ENCODE results near the gene PSORS1C1.

PSORS1C1 gene

DNA sequence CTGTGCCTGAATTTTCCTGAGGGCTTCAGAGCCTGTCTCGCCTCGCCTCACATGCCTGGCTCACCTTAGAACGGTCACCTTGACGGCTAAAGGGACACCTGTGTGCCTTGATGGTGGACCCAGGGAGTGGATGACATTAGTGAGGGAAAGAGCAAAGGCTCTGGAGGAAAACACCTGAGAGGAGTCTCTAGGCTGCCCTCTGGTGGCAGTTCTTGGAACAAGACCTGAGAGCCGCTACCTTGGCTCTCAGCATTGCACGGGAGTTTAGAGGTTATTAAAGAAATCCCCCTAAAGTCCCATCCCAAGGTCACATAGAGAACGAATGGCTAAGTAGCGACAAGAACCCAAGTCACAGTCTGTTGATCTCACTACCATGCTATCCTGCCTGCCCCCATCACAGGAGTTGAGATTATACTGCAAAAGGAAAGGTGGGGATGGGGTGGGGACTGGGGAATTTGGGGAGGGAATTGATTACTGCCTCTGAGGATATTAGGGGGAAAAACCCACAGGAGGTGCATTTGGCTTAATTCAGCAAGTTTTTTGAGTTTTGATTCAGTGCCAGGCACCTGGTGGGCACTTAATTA is 13.6 kb downstream of the PSORS1C1 start:
- FAIRE-seq: peak; percentile 52

DNA sequence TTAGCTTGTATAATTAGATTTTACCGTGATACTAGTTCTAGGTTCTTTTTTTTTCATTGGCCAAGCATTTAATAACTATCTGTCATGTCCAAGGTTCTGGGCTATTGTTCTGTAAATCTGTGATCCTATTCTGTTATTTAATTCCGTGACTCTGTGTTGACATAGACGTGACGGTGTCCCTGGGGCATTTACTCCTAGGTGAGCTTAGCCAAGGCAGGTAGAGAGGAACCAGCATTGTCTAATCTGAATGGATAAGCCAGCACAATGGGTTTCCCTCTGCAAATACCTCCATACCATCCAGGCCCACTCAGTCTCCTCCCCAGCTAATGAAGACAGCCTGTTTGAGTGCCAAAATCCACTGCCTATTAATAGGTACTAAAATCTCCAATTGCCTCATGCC is 14.5 kb downstream of the PSORS1C1 start:
- FAIRE-seq: no peak

DNA sequence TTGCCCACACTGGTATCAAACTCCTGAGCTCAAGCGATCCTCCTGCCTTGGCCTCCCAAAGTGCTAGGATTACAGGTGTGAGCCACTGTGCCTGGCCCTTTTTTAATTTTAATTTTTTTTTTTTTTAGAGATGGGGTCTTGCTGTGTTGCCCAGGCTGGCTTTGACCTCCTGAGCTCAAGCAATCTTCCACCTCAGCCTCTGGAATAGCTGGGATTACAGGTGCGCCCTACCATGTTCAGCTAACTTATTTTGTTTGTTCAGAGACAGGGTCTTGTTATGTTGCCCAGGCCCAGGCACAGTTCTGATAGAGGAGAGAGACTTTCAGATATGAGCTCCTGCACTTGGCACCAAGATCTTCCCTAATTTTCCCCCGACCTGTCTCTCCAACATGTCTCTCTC is 16.2 kb downstream of the PSORS1C1 start:
- no peak for FAIRE-seq

DNA sequence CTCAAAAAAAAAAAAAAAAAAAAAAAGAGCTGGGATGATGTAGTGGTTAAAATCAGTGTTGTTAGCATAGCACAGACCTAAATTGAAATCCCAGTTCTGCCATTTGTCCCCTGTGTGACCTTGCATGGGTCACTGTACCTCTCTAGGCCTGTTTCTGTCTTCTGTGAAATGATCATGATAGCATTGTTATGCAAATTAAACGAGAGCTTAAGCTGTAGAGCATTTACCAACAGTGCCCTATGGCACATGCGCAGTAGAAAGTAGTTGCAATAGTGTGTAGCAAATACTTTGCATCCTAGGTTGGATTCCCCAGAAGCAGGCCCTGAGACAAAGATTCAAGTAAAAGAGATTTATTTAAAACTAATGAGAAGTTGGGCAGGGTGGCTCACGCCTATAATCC is 17.0 kb downstream of the PSORS1C1 start:
- FAIRE-seq: no peak

DNA sequence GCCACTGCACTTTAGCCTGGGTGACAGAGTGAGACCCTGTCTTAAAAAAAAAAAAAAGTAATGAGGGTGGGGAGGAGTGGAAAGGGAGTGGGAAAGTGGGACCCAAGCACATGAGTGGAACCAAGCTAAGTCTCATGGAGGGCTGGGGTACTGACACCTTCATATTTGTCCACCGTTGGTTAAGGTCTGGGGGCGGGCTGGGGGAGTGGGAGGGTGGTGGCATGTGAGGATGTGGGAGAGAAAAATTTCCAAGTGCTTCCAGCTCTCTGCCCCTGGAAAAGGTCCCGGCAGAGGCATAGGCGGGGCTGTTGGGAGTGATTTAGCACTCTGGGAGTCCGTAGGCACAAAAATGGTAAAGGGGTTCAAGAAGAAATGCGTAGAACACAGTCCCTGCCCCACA is 18.2 kb downstream of the PSORS1C1 start:
- FAIRE-seq: no peak

DNA sequence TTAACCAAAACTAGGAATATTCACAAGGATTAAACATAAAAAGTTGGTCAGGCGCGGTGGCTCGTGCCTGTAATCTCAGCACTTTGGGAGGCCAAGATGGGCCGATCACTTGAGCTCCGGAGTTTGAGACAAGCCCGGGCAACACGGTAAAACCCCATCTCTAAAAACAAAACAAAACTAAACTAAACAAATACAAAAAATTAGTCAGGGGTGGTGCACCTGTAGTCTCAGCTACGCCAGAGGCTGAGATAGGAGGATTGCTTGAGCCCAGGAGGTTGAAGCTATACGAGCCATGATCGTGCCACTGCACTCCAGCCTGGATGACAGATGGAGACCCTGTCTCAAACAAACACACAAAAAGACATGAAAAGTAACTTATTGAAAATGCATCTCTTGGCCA is 21.1 kb downstream of the PSORS1C1 start:
- FAIRE-seq: no peak

DNA sequence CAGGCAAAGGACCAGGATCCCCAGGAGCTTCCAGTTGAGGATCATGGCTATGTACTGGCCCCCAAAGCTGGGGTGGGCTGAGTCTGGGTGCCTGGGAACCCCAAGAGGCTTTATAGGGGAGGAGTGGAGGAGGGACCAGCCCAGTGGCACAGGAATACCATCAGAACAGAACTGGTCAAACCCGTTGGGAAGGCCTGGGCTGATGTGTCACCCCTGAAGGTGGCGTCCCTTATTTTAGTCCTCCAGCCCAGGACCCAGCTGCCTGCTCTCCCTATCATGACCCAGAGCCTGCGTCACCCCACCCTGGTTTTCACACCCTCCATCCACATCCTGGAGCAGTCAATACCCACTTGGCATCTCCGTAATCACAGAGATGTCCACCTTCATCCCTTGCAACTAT is 24.4 kb downstream of the PSORS1C1 start, which contains the start of gene PSORS1C2:
Gene PSORS1C2, minus strand, starts transcription at position 85 of the 400 bp plus-strand sequence. Its CDS starts 40 bp downstream, at position 45.
- no peak for FAIRE-seq

DNA sequence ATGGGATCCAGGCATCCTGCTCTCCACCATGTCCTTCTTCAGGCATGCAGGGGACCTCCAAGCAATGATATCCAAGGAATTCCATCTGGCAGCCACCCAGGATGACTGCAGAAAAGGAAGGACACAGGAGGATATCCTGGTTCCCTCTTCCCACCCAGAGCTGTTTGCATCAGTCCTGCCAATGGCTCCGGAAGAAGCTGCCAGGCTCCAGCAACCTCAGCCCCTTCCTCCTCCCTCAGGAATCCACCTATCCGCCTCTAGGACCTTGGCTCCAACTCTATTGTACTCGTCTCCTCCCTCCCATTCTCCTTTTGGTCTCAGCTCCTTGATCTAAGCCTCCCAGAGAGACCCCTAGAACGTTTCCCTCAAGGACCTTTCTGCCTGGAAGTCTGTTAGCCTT is 25.0 kb downstream of the PSORS1C1 start:
- no peak for FAIRE-seq

DNA sequence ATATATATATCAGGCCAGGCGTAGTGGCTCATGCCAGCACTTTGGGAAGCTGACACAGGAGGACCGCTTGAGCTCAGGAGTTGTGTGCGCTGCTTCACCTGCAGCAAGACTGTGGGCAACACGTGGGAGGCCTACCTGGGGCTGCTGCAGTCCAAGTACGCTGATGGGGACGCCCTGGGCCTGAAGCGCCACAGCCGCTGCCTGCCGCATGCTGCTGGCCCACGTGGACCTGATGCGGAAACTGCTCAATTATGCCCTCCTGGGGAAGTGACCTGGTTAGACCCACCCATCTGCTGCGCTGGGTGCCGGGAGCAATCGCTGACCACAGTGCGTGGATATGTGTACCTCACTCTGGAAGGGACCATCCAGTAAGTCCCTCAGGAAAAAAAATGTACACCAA is 26.0 kb downstream of the PSORS1C1 start:
- no peak for FAIRE-seq

DNA sequence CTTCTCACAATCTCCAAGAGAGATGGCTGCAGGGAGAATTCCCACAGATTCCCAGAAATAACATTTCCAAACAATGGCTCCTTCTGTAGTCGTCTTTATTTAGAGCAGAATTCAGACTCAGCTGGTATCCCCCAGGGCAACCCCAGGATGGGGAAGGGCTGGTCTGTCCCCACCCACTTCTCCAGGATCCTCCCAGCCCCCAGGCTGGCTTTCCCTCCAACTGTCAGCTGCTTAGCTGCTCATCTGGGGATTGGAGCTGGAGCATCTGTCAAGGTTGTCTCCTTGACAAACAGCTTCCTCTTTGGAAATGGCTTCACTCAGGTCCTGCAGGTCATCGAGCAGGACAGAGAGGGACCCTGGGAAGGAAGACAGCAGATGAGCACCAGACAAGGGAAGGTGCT is 27.8 kb downstream of the PSORS1C1 start:
- FAIRE-seq: no peak

DNA sequence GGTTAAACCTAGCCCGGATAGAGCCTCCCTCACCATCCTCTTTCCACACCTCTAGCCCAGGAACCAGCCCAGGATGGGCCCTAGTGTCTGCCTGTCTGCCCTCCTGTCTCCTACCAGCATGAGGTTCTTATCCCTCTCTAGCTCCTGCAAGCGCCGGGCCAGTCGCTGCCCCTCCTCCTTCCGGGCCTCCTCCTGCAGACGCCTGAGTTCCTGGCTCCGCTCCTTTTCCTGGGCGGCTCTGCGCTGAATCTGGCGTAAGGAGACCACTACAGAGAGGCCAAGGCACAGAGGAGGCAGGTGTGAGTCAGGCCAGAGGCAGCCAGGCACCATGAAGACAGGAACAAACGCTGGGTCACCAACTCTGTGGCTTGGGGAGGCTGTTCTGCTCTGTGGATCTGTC is 28.5 kb downstream of the PSORS1C1 start:
- no peak for FAIRE-seq

DNA sequence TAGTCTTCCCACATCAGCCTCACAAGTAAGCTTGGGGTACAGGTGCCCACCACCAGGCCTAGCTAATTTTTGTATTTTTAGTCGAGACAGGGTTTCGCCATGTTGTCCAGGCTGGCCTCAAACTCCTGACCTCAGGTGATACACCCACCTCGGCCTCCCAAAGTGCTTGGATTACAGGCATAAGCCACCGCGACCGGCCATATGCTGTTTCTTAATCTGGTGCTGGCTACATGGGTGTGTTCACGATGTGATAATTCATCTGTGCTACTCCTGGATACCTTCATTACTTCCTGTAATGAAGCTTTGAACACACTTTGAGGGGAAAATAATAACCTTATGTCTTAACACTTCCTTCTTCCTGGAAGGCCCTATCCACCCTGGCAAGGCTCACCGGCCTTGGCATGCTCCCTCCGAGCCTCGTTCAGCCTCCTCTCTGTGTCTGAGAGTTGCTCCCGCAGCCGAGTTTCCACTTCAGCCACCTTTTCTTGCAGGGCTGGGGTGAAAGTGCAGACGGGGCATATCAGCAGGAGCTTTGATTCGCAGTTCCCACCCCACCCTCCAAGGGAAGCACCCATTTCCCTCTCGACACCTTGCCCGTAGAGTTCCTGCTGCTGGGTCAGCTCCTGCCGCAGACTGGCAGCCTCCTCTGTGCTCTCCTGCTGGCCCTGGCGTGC is 29.8 kb downstream of the PSORS1C1 start:
- no peak for FAIRE-seq

DNA sequence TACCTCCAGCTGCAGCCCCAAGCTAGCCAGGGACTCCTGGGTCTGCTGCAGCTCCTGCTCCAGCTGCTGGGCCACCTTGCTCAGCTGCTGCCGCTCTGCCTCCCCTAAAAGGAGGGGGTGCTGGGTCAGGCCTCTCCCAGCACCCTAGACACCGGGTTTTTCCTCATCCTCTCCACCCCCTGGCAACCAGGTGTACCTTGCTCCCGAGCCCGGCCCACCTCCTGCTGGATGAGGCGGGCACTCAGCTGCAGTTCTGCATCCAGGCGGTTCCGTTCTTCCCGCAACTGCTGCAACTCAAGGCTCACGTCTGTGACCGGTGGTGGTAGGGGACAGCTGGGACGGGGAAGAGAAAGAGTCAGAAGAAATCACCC is 30.4 kb downstream of the PSORS1C1 start:
- FAIRE-seq: no peak

DNA sequence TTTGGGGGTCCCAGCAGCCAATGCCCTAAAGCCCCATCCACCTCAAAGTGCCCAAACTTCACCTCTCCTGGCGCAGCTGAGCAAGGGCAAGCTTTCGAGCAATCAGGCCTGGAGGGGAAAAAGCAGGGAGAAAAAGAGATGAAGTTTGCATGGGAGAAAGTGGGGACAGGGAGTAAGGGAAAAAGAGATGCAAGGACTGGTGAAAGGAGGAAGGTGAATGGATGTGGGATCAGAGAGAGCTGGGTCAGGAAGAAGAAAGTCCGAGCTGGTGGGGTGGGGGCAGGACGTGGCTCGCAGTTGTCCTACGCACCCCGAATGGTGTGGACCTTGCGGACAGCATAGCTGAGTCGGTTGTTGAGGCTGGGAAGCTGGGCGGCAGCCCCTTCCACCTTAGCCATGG is 30.8 kb downstream of the PSORS1C1 start:
- FAIRE-seq: no peak

DNA sequence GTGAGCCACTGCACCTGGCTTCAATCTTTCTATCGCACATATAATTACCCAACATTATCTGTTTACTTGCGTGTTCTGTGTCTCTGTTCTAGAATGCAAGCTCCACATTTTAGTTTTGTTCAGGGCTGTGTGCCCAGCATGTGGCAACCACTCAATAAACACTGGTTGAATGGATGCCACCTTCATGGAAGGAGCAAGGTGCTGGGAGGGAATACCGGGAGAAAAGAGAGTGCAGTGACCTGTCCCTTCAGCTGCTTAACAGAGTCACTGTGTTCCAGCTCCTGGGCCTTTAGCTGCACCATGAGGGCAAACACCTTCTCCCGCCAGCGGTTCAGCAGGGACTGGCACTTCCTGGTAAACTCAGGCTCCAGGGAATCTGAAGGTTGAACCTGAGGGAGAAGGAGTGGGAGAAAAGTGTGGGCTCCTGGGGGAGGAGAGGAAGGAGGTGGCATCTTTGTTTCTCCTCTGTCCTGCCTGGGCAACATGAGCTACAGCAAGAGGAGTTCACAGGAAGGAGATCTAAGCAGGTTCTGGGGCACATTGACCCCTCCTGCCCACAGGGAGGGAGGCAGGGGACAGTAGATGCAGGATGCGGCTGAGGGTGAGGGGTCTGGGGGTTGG is 35.3 kb downstream of the PSORS1C1 start:
- no peak for FAIRE-seq

DNA sequence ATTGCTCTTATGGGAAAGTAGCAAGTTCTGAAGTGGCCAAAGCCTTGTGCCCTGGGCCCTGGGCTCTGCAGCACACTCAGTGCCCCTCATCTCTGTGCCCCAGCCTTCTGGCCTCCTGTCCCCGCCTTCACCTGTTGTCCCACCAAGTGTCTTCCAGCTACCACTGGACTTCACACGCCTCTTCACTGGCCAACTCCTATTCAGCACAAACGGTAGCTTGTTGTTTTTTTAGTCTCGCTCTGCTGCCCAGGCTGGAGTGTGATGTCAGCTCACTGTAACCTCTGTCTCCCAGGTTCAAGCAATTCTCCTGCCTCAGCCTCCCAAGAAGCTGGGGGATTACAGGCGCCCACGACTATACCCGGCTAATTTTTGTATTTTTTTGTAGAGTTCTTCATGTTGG is 38.2 kb downstream of the PSORS1C1 start:
- no peak for FAIRE-seq

DNA sequence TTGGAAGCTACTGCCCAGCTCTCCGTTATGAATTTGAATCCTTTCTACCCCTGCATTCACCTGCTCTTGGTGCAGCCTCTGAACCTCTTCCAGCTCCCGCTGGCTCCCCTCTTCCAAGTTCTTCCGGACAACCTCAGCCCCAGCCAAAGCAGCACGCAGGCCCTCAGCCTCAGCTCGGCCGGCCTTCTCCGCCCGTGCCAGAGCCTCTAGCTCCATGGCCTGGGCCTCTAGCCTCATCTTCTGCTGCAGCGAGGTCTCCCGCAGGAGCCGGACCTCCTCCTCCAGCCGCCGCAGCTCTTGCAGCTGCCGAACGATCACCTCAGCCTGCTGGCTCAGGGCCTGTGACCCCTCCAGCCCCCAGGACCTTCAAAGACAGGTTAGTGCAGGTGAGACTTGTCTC is 39.8 kb downstream of the PSORS1C1 start:
- no peak for FAIRE-seq

DNA sequence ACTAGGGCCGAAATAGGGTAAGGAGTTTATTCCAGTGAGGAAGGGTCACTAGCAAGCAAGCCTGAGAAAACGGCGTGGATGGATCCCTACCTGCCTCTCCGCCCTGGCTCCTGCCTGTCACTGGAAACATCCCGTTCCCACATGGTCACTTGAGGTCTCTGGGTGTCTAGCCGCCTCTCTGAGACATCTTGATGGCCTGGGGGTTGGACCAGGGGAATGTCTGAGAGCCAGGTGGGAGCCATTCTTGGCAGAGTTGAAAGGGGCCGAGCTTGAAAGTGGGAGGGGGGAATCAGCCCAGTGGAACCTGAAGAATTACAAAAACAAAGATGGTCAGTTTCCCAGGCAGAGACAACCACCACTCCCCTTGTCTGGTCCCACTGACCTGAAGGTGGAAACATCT is 42.0 kb downstream of the PSORS1C1 start:
- no peak for FAIRE-seq

DNA sequence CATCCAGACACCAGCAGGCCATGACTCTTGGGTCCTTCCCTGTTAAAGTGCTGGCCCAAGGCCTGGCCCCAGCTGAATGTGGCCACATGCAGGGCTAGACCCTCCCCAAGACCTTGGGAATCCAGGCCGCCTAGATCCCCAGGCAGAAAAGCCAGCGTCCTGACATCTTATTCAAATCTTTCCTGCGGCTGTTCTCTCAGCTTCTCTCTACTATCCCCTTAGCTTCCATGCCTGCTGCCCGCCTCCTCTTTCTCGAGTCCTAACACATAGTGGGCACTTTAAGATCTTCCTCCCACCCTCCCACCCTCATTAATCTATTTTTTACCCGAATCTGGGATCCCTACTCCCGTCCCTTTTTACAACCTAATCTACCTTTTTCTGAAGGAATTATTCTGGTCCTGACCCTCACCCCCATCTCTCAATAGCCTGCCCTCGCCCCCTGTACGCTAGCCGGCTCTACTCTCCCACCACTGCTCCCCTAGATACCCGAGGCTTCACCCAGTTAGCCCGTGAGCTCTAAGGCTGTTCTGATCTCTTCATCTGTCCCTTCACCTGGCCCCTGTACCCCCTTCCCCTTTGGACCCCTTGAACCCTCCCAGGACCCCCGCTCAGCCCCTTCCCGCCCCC is 43.0 kb downstream of the PSORS1C1 start, which contains the start of gene CCHCR1:
Gene CCHCR1, minus strand, starts transcription at position 290 of the 627 bp plus-strand sequence. Its CDS starts 202 bp downstream, at position 88.
- FAIRE-seq: no peak

DNA sequence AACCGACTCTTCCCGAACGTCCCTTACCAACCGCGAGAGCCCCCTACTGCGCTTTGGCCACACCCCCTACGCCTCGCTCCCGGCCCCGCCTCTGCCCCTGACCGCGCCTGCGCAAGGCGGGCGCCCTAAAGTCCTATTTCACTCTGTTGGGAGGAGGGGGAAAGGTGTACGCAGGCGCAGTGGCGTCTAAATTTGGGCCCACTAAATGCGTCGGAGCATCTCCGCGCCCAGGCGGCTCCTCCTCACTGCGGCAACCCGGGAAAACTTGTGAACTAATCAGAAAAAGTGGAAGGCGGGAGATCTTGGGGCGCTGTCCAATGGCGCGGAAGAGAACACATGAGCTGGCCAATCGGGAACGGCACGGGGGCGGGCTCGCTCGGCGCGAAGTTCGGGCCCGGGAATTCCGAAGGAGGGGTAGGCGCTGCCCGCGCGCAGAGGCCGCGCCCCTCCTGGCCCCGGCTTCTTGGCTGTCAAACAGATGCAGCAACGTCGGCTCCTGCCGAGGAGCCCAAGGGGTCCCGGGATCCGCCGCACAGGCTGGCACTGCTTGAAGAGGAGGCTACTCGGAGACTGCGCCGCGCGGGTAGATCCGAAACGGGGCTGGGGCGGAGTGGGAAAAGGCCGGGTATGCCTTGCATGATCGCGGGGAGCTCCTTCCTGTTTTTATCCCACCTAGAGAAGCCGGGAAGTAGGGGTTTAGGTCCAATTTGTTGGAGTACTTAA is 43.7 kb downstream of the PSORS1C1 start, which contains the start of gene TCF19:
Gene TCF19, plus strand, starts transcription at position 450 of the 723 bp plus-strand sequence. CDS start 881 bp downstream, outside the sequence.
- FAIRE-seq: peak; percentile 98

DNA sequence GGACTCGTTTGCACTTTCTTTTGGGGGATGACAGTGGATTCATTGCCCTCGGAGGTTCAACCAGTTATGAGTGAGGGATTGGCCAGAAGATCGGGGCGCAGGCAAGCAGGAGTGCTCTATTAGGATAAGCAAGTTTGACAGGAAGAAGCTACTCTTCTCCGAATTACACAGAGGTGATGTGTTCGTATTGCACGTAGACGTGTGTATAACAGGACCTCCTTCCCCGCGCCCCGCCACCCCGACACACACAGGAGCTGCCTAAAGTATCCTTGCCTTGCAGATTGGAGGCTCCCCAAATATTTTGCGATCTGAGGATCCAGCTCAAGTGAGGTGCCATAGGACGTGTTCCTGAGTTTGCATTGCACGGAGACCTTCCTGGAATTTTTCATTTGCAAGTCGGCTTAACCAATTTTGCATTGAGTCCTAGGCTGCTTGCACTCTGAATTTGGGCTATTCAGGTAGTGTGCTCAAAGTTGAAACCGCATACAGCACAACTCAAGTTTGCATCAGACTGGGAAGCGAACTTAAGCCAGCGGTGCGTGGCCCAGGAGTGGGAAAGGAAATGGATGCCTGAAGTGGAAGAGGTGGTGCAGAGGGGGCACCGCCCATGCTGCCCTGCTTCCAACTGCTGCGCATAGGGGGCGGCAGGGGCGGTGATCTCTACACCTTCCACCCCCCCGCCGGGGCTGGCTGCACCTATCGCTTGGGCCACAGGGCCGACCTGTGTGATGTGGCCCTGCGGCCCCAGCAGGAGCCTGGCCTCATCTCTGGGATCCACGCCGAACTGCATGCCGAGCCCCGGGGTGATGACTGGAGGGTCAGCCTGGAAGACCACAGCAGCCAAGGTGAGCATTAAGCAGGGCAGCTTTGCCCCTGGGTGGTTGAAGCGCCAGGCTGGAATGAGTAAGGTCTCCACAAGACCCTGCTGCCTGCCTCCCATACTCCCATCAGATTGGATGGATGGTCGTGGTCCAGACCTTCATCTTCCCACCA is 44.6 kb downstream of the PSORS1C1 start:
- no peak for FAIRE-seq
